Measurements from ENCODE around the gene ZNF777.
A peak's percentile ranks its signal among the peaks of the same experiment; 100 is the strongest.

ZNF777 gene

GRCh38 chr7:149468208-149468607, 7.3 kb upstream of the ZNF777 start:
- Histone ChIP-seq H3K4me2 (ENCODE audit: low read depth, low read length, poor library complexity, severe bottlenecking) (no peak overlapping the region), H4K20me1 (ENCODE audit: insufficient read depth, low read length, poor library complexity, severe bottlenecking) (no peaks in the 10 kb centered on the region), H2AFZ (ENCODE audit: low read length) (no peak overlapping the region), H3K9ac (ENCODE audit: low read depth, low read length, poor library complexity, severe bottlenecking) (no peak overlapping the region), H3K36me3 (ENCODE audit: insufficient read depth, low read length) (peaks cover 15% of the 10 kb centered on the region; the same call in 1 of the 2 replicates), H3K9me2 (replicated peaks; ENCODE audit: low read depth, low read length) (no peaks in the 10 kb centered on the region), H3K4me3 (ENCODE audit: low read length, poor library complexity, severe bottlenecking) (no peak overlapping the region), H3F3A (ENCODE audit: low read depth) (no peaks in the 10 kb centered on the region), H3K27me3 (ENCODE audit: insufficient read depth, low read length, poor library complexity, severe bottlenecking) (no peaks in the 10 kb centered on the region), H3K79me2 (ENCODE audit: insufficient read depth, low read length) (no peaks in the 10 kb centered on the region), H3K9me3 (ENCODE audit: insufficient read depth, low read depth, low read length) (no peaks in the 10 kb centered on the region; the same call in 1 of the 2 replicates), H3K4me1 (ENCODE audit: insufficient read depth, low read length, poor library complexity, severe bottlenecking) (no peaks in the 10 kb centered on the region)
- TF ChIP-seq, protein P1, sequence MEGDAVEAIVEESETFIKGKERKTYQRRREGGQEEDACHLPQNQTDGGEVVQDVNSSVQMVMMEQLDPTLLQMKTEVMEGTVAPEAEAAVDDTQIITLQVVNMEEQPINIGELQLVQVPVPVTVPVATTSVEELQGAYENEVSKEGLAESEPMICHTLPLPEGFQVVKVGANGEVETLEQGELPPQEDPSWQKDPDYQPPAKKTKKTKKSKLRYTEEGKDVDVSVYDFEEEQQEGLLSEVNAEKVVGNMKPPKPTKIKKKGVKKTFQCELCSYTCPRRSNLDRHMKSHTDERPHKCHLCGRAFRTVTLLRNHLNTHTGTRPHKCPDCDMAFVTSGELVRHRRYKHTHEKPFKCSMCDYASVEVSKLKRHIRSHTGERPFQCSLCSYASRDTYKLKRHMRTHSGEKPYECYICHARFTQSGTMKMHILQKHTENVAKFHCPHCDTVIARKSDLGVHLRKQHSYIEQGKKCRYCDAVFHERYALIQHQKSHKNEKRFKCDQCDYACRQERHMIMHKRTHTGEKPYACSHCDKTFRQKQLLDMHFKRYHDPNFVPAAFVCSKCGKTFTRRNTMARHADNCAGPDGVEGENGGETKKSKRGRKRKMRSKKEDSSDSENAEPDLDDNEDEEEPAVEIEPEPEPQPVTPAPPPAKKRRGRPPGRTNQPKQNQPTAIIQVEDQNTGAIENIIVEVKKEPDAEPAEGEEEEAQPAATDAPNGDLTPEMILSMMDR (conservative IDR thresholded peaks at IDR 0.05; ENCODE audit: low read length), result peak; percentile 29
- TF ChIP-seq EZH2phosphoT487 (IDR thresholded peaks at IDR 0.05; ENCODE audit: borderline replicate concordance), result no peak

GRCh38 chr7:149467321-149467859, 6.5 kb upstream of the ZNF777 start:
- no peaks in the 10 kb centered on the region for H3K79me2 ChIP-seq (ENCODE audit: insufficient read depth, low read length)
- H3K36me3 ChIP-seq (ENCODE audit: insufficient read depth, low read length), result peaks cover 7% of the 10 kb centered on the region; the same call in 1 of the 2 replicates
- no peaks in the 10 kb centered on the region for H3K4me1 ChIP-seq (ENCODE audit: insufficient read depth, low read length, poor library complexity, severe bottlenecking)
- no peaks in the 10 kb centered on the region for H4K20me1 ChIP-seq (ENCODE audit: insufficient read depth, low read length, poor library complexity, severe bottlenecking)
- H3K4me2 ChIP-seq (ENCODE audit: low read depth, low read length, poor library complexity, severe bottlenecking), result no peak overlapping the region
- no peaks in the 10 kb centered on the region for H3K9me2 ChIP-seq (replicated peaks; ENCODE audit: low read depth, low read length)
- no peak overlapping the region for H3K9ac ChIP-seq (ENCODE audit: low read depth, low read length, poor library complexity, severe bottlenecking)
- H3K9me3 ChIP-seq (ENCODE audit: insufficient read depth, low read depth, low read length), result no peaks in the 10 kb centered on the region; the same call in 1 of the 2 replicates
- TF ChIP-seq, protein P1 (conservative IDR thresholded peaks at IDR 0.05; ENCODE audit: low read length), result no peak
- no peak for TF ChIP-seq EZH2phosphoT487 (IDR thresholded peaks at IDR 0.05; ENCODE audit: borderline replicate concordance)
- no peak overlapping the region for H2AFZ ChIP-seq (ENCODE audit: low read length)
- H3F3A ChIP-seq (ENCODE audit: low read depth), result no peaks in the 10 kb centered on the region
- H3K4me3 ChIP-seq (ENCODE audit: low read length, poor library complexity, severe bottlenecking), result no peak overlapping the region
- H3K27me3 ChIP-seq (ENCODE audit: insufficient read depth, low read length, poor library complexity, severe bottlenecking), result no peaks in the 10 kb centered on the region

GRCh38 chr7:149466364-149466763, 5.5 kb upstream of the ZNF777 start:
- no peaks in the 10 kb centered on the region; the same call in 1 of the 2 replicates for H3K9me3 ChIP-seq (ENCODE audit: insufficient read depth, low read depth, low read length)
- H3K4me3 ChIP-seq (ENCODE audit: low read length, poor library complexity, severe bottlenecking), result no peak overlapping the region
- H3K4me1 ChIP-seq (ENCODE audit: insufficient read depth, low read length, poor library complexity, severe bottlenecking), result no peaks in the 10 kb centered on the region
- no peaks in the 10 kb centered on the region for H3K79me2 ChIP-seq (ENCODE audit: insufficient read depth, low read length)
- H3K4me2 ChIP-seq (ENCODE audit: low read depth, low read length, poor library complexity, severe bottlenecking), result no peak overlapping the region
- H3F3A ChIP-seq (ENCODE audit: low read depth), result no peaks in the 10 kb centered on the region
- peaks cover 1% of the 10 kb centered on the region; the same call in 1 of the 2 replicates for H3K36me3 ChIP-seq (ENCODE audit: insufficient read depth, low read length)
- H3K27me3 ChIP-seq (ENCODE audit: insufficient read depth, low read length, poor library complexity, severe bottlenecking), result no peaks in the 10 kb centered on the region
- H4K20me1 ChIP-seq (ENCODE audit: insufficient read depth, low read length, poor library complexity, severe bottlenecking), result no peaks in the 10 kb centered on the region
- H3K9ac ChIP-seq (ENCODE audit: low read depth, low read length, poor library complexity, severe bottlenecking), result no peak overlapping the region
- TF ChIP-seq EZH2phosphoT487 (IDR thresholded peaks at IDR 0.05; ENCODE audit: borderline replicate concordance), result no peak
- TF ChIP-seq, protein P1 (conservative IDR thresholded peaks at IDR 0.05; ENCODE audit: low read length), result no peak
- H3K9me2 ChIP-seq (replicated peaks; ENCODE audit: low read depth, low read length), result no peaks in the 10 kb centered on the region
- H2AFZ ChIP-seq (ENCODE audit: low read length), result no peak overlapping the region
